SIG-M5 treated with dmso at 0.1 percent for 504 hours (cell line): ENCODE results near the gene SLC2A14.
"Not testable (repeated sequence)": the region's sequence is repeated elsewhere in the genome, so short reads cannot be mapped to it uniquely, and the experiment has no call there.

ENCODE experiments used
- DNase-seq: peaks from one replicate; lab custom pipeline; 2025; ENCODE audit not compliant: unreplicated experiment; lab: John Stamatoyannopoulos, UW

SLC2A14 gene

GRCh38 chr12:7870335-7870734 is 2.4 kb downstream of the SLC2A14 start:
- no peak for DNase-seq

- no peak for DNase-seq
These were observed 3.6 kb downstream of the SLC2A14 start for GRCh38 chr12:7869137-7869536.

- DNase-seq, result no peak
These were observed 4.3 kb downstream of the SLC2A14 start for GRCh38 chr12:7868391-7868790.

GRCh38 chr12:7864601-7865150 is 8.0 kb downstream of the SLC2A14 start:
- no peak for DNase-seq

GRCh38 chr12:7862814-7863348 is 9.8 kb downstream of the SLC2A14 start:
- not testable (repeated sequence) for DNase-seq

GRCh38 chr12:7862301-7862700 is 10.4 kb downstream of the SLC2A14 start:
- not testable (repeated sequence) for DNase-seq

- DNase-seq, result no peak
These were observed 13.2 kb downstream of the SLC2A14 start for GRCh38 chr12:7859552-7859951.

- no peak for DNase-seq
These were observed 14.7 kb downstream of the SLC2A14 start for GRCh38 chr12:7857971-7858370.

- no peak for DNase-seq
These were observed 16.2 kb downstream of the SLC2A14 start for GRCh38 chr12:7856516-7856915.

- no peak for DNase-seq
These were observed 19.2 kb downstream of the SLC2A14 start for GRCh38 chr12:7853557-7853956.

GRCh38 chr12:7851622-7852081 is 21.1 kb downstream of the SLC2A14 start:
- DNase-seq, result not testable (repeated sequence)

- DNase-seq, result not testable (repeated sequence)
These were observed 22.6 kb downstream of the SLC2A14 start for GRCh38 chr12:7850099-7850498.

- DNase-seq, result not testable (repeated sequence)
These were observed 24.7 kb downstream of the SLC2A14 start for GRCh38 chr12:7848098-7848422.

- not testable (repeated sequence) for DNase-seq
These were observed 25.3 kb downstream of the SLC2A14 start for GRCh38 chr12:7847226-7848097.

- no peak for DNase-seq
These were observed 28.6 kb downstream of the SLC2A14 start for GRCh38 chr12:7844116-7844515.

GRCh38 chr12:7843583-7843982 is 29.1 kb downstream of the SLC2A14 start:
- DNase-seq, result not testable (repeated sequence)

GRCh38 chr12:7843149-7843548 is 29.6 kb downstream of the SLC2A14 start:
- not testable (repeated sequence) for DNase-seq

GRCh38 chr12:7842444-7842843 is 30.3 kb downstream of the SLC2A14 start:
- not testable (repeated sequence) for DNase-seq

- DNase-seq, result not testable (repeated sequence)
These were observed 32.9 kb downstream of the SLC2A14 start for GRCh38 chr12:7839848-7840247.

- not testable (repeated sequence) for DNase-seq
These were observed 33.5 kb downstream of the SLC2A14 start for GRCh38 chr12:7839226-7839625.

- DNase-seq, result peak; percentile 79
These were observed 35.3 kb downstream of the SLC2A14 start for GRCh38 chr12:7837366-7837765.

- no peak for DNase-seq
These were observed 36.9 kb downstream of the SLC2A14 start for GRCh38 chr12:7835766-7836165.
